ENCODE results near the gene POMGNT2.

The POMGNT2 gene

DNA sequence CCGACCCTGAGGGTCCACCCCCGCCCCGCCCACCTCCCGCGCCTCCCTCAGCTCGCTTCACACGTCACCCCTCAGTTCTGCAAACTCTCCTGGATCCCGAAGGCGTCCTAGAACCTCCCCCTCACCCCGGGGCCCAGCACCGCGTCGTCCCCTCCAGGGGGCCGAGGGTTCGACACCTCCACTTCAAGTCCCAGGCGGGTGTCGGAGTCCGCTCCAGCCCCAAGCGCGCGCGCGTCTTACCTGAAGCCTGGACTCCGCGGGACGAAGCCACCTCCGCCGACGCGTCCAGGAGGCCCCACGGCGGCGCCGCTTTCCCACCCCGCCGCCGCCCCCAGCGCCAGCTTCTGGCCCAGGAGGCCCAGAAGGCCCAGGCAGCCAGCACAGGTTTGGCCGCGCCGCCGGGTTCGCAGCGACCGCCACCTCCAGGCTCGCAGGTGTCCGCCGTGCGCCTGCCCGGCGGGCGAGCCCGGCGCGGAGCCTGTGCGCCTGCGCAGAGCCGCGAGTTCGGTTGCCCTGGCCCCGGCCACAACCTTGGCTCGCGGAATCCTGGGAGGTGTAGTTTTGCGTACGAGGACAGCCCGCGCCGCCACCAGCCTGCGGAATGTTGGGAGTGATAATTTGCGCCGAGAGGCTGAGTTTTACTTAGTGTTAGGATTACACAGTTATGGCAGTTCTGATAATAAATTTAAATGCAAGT lies at the start of gene POMGNT2:
Gene POMGNT2, minus strand, starts transcription at position 484 of the 697 bp plus-strand sequence. CDS start 24,648 bp downstream, outside the sequence.
- ChIA-PET POLR2A (ENCODE audit: low non-redundant PET) (no interaction called here), CTCF (no interaction called here)
- peak within 1 kb of the TSS; percentile 40; the same call in 1 of the 2 replicates for H3K27ac ChIP-seq
- TF ChIP-seq, protein P1, sequence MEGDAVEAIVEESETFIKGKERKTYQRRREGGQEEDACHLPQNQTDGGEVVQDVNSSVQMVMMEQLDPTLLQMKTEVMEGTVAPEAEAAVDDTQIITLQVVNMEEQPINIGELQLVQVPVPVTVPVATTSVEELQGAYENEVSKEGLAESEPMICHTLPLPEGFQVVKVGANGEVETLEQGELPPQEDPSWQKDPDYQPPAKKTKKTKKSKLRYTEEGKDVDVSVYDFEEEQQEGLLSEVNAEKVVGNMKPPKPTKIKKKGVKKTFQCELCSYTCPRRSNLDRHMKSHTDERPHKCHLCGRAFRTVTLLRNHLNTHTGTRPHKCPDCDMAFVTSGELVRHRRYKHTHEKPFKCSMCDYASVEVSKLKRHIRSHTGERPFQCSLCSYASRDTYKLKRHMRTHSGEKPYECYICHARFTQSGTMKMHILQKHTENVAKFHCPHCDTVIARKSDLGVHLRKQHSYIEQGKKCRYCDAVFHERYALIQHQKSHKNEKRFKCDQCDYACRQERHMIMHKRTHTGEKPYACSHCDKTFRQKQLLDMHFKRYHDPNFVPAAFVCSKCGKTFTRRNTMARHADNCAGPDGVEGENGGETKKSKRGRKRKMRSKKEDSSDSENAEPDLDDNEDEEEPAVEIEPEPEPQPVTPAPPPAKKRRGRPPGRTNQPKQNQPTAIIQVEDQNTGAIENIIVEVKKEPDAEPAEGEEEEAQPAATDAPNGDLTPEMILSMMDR (conservative IDR thresholded peaks at IDR 0.05; ENCODE audit: low read depth), result no peak
- DNase-seq (ENCODE audit: low spot score), result peak; percentile 94

DNA sequence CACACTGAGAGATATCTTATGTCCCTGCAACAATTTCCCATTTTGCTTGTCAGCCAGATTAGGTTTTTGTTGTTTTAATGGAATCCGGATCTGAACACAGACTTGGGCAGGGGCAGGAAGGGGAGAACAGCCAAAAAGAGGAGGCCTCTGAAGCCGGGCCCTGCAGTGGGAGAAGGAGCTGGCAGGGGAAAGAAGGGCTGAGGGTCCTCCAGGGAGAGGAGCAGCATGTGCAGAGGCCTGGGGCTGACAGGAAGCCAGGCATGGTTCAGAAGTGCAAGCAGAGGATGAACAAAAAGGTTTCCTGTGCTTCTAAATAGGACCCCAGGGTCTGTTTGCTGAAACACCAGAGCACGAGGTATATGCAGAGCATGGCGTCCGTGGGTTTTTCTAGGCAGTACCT lies 49.1 kb upstream of the POMGNT2 start:
- CTCF ChIA-PET, result interaction anchor here (0.7 kb wide), 1 partner anchor 249 kb away, joined by 3 read pairs; no protein-coding TSS in a partner anchor
- no peak overlapping the region for H3K27ac ChIP-seq
- POLR2A ChIA-PET (ENCODE audit: low non-redundant PET), result no interaction called here
- DNase-seq (ENCODE audit: low spot score), result no peak
- TF ChIP-seq, protein P1 (conservative IDR thresholded peaks at IDR 0.05; ENCODE audit: low read depth), result no peak

DNA sequence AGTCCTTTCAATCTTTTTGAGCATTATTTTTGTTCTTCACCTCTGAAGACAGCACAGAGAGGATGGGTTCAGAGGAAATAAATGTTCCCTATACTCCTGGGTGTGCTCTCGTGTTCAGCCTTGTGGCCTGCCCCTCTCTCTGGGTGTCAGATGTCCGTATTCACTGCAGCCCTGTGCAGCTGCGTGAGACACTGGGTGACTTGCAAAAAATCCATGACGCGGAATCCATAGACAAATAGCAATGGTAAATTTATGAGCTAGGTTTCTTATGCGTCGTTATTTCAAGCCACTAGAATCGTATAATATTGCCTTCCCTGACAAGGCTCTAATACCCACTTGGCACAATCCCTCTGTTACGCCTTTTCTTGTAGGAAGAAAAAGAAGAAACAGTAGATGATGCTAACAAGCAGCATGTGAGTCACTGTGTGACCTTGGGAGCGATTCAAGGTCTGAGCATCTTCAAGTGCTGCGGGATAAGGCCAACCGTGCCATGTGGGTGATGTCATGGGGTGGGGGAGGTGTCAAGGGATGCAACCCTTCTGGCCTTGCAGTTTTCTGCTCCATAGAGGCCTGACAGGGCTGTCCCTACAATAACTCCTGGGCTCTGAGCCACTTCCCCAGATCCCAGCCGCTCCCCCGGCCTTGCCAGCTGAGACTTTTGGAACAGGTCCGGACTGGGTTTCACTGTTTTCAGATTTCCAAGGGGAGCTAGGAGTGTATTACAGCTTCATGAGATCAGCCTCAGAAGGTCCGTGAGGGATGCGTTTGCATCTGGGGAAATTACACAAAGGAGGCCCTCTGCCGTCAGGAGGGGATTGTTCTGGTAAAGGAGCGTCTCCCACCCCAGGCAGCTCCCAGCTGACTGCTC lies 47.6 kb upstream of the POMGNT2 start:
- TF ChIP-seq, protein P1 (conservative IDR thresholded peaks at IDR 0.05; ENCODE audit: low read depth), result no peak
- DNase-seq (ENCODE audit: low spot score), result no peak
- POLR2A ChIA-PET (ENCODE audit: low non-redundant PET), result no interaction called here
- CTCF ChIA-PET, result no interaction called here
- H3K27ac ChIP-seq, result no peak overlapping the region

DNA sequence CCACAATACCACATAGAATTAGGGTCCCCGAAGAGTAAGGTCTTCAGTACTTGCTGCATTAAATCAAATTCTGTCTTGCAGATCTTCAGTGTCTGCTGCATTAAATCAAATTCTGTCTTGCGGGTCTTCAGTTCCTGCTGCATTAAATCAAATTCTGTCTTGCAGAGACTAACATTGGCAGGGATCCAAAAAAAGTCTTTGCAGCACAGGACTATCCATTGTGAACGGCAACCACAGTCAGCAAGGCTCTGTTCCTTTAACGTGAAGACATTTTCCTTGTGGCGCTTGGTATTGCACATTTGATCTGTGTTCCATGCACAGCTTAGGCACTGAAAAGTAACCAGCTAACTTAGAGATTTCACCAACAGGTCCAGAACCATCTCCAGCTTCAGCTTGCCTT lies 46.8 kb upstream of the POMGNT2 start:
- DNase-seq (ENCODE audit: low spot score), result no peak
- TF ChIP-seq, protein P1 (conservative IDR thresholded peaks at IDR 0.05; ENCODE audit: low read depth), result no peak
- H3K27ac ChIP-seq, result no peak overlapping the region
- CTCF ChIA-PET, result no interaction called here
- POLR2A ChIA-PET (ENCODE audit: low non-redundant PET), result no interaction called here

DNA sequence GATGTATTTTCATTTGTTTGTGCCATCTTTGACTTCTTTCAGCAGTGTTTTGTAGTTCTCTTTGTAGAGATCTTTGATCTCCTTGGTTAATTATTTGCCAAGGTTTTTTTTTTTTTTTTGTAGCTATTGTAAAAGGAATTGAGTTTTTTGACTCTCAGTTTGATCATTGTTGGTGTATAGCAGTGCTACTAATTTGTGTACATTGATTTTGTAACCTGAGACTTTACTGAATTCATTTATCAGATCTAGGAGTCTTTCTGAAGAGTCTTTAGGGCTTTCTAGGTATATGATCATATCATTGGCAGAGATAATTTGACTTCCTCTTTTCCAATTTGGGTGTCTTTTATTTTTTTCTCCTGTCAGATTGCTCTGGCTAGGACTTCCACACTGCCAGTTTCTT lies 42.2 kb upstream of the POMGNT2 start:
- H3K27ac ChIP-seq, result no peak overlapping the region
- DNase-seq (ENCODE audit: low spot score), result no peak
- POLR2A ChIA-PET (ENCODE audit: low non-redundant PET), result no interaction called here
- CTCF ChIA-PET, result no interaction called here
- TF ChIP-seq, protein P1 (conservative IDR thresholded peaks at IDR 0.05; ENCODE audit: low read depth), result no peak

DNA sequence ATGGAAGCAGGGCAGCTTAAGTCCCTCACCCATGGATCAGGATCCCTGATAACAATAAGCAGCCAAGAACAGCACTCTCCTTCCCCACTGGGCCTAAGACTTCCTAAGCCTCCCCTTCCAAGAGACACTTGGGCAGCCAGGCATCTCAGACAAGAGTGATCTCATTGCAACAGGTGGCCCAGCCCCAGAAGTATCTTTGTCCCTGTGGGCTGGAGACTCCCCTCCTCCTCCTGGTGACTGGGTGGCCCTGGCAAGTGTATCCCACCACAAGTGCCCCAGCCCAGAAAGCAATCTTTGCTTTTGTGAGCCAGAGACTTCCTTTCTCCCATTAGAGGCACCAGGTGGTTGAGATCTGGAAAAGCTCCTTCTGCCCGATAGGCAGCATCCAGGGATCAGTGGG lies 40.7 kb upstream of the POMGNT2 start:
- CTCF ChIA-PET, result no interaction called here
- POLR2A ChIA-PET (ENCODE audit: low non-redundant PET), result no interaction called here
- DNase-seq (ENCODE audit: low spot score), result no peak
- H3K27ac ChIP-seq, result no peak overlapping the region
- TF ChIP-seq, protein P1 (conservative IDR thresholded peaks at IDR 0.05; ENCODE audit: low read depth), result no peak

Measured in RWPE1 (cell line).